Measurements from ENCODE around the gene SYNDIG1. TPM values are rescaled to one million over a fixed set of nuclear protein-coding genes. Genes with fewer than 3 reads are reported as not detected.

SYNDIG1 gene
- total and polyA plus RNA-seq, 5 donors from 2014 or later, result not detected

DNA sequence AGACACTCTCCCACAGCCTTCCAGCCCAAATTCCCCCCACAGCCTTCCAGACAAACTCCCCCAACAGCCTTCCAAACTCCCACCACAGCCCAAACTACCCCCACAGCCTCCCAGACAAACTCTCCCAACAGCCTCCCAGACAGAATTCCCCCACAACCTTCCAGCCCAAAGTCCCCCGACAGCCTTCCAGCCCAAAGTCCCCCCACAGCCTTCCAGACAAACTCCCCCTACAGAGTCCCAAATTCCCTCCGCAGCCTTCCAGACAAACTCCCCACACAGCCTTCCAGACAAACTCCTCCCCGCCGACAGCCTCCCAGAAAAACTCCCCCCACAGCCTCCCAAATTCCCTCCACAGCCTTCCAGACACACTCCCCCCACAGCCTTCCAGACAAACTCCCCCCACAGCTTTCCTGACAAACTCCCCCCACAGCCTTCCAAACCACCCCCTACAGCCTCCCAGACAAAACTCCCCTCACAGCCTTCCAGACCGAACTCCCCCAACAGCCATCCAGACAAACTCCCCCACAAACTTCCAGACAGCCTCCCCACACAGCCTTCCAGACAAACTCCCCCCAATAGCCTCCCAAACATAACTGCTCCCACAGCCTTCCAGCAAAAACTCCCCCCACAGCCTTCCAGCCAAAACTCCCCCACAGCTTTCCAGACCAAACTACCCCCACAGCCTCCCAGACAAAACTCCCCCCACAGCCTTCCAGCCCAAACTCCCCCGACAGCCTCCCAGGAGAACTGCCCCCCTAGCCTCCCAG, 38.0 kb upstream of the SYNDIG1 start:
- no peak for ATAC-seq (ENCODE audit: low read depth in 2 of 2)
- Histone ChIP-seq H3K9me3 (ENCODE audit: control insufficient read depth in 2 of 2, low read length in 2 of 2) (peaks cover 0 to 4% of the 10 kb centered on the region in 2 experiments), H3K4me1 (ENCODE audit: control insufficient read depth, insufficient read depth, low read length, poor library complexity, severe bottlenecking) (no peaks in the 10 kb centered on the region), H3K4me3 (ENCODE audit: low read depth, low read length) (no peak overlapping the region), H3K27me3 (ENCODE audit: control insufficient read depth, insufficient read depth, low read length) (no peaks in the 10 kb centered on the region), H3K27ac (ENCODE audit: insufficient read depth, low read length, poor library complexity, severe bottlenecking) (no peak overlapping the region), H3K36me3 (ENCODE audit: control insufficient read depth, insufficient read depth, low read length) (no peaks in the 10 kb centered on the region)
- Mint-ChIP-seq H3K4me1 (no peaks in the 10 kb centered on the region), H3K4me3 (no peak overlapping the region), H3K27me3 (peaks cover 5% of the 10 kb centered on the region), H3K27ac (no peak overlapping the region), H3K36me3 (no peaks in the 10 kb centered on the region), H3K9me3 (no peaks in the 10 kb centered on the region)
- DNase-seq, result no peak

DNA sequence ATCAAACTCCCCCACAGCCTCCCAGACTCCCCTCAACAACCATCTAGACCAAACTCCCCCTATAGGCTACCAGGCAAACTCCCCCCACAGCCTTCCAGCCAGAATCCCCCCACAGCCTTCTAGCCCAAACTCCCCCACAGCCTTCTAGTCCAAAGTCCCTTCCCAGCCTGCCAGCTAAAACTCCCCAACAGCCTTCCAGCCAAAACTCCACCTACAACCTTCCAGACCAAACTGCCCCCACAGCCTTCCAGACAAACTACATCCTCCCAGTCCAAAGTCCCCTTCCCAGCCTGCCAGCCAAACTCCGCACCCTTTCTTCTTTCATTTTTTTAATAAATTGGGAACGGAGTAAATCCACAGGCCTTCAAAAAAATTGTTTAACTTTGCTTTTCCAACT, 37.4 kb upstream of the SYNDIG1 start:
- Mint-ChIP-seq H3K36me3 (no peaks in the 10 kb centered on the region), H3K27me3 (peaks cover 5% of the 10 kb centered on the region)
- peak in 1 of 3 donors; percentile 5 for DNase-seq

DNA sequence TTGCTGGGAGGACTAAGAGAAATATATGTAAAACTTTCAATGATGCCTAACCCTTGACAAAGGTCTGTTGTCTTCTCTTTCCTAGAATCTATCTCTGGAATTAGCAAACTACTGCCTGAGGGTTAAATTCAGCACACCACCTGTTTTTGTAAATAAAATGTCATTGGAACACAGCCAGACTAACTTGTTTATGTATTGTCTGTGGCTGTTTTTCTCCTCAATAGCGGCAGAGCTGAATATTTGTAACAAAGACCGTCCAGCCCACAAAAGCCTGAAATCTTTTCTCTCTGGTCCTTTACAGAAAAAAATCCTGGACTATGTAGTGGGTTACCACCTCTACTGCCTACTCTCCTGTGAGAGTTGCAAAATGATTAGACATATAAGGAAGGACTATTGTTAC, 33.3 kb upstream of the SYNDIG1 start:
- Mint-ChIP-seq H3K4me3 (no peak overlapping the region), H3K27me3 (no peaks in the 10 kb centered on the region), H3K4me1 (no peaks in the 10 kb centered on the region), H3K27ac (no peak overlapping the region), H3K36me3 (no peaks in the 10 kb centered on the region), H3K9me3 (no peaks in the 10 kb centered on the region)
- H3K4me1 ChIP-seq (ENCODE audit: control insufficient read depth, insufficient read depth, low read length, poor library complexity, severe bottlenecking), result no peaks in the 10 kb centered on the region
- ATAC-seq (ENCODE audit: low read depth in 2 of 2) (no peak), DNase-seq (no peak)
- no peaks in the 10 kb centered on the region for H3K9me3 ChIP-seq (ENCODE audit: control insufficient read depth in 2 of 2, low read length in 2 of 2)
- no peaks in the 10 kb centered on the region for H3K27me3 ChIP-seq (ENCODE audit: control insufficient read depth, insufficient read depth, low read length)
- no peak overlapping the region for H3K4me3 ChIP-seq (ENCODE audit: low read depth, low read length)
- H3K27ac ChIP-seq (ENCODE audit: insufficient read depth, low read length, poor library complexity, severe bottlenecking), result no peak overlapping the region
- no peaks in the 10 kb centered on the region for H3K36me3 ChIP-seq (ENCODE audit: control insufficient read depth, insufficient read depth, low read length)

More for the DNA sequence above, 37.4 kb upstream of the SYNDIG1 start:
- Histone ChIP-seq H3K36me3 (ENCODE audit: control insufficient read depth, insufficient read depth, low read length) (no peaks in the 10 kb centered on the region), H3K4me1 (ENCODE audit: control insufficient read depth, insufficient read depth, low read length, poor library complexity, severe bottlenecking) (no peaks in the 10 kb centered on the region), H3K27me3 (ENCODE audit: control insufficient read depth, insufficient read depth, low read length) (no peaks in the 10 kb centered on the region), H3K9me3 (ENCODE audit: control insufficient read depth in 2 of 2, low read length in 2 of 2) (peaks cover 0 to 4% of the 10 kb centered on the region in 2 experiments), H3K27ac (ENCODE audit: insufficient read depth, low read length, poor library complexity, severe bottlenecking) (no peak overlapping the region), H3K4me3 (ENCODE audit: low read depth, low read length) (no peak overlapping the region)
- Mint-ChIP-seq H3K9me3 (no peaks in the 10 kb centered on the region), H3K4me3 (no peak overlapping the region), H3K4me1 (no peaks in the 10 kb centered on the region), H3K27ac (no peak overlapping the region)
- no peak for ATAC-seq (ENCODE audit: low read depth in 2 of 2)

- no peaks in the 10 kb centered on the region for H3K36me3 Mint-ChIP-seq
- ATAC-seq (ENCODE audit: low read depth in 2 of 2) (no peak), DNase-seq (no peak)
- H3K27ac Mint-ChIP-seq, result no peak overlapping the region
- Histone ChIP-seq H3K27me3 (ENCODE audit: control insufficient read depth, insufficient read depth, low read length) (no peaks in the 10 kb centered on the region), H3K36me3 (ENCODE audit: control insufficient read depth, insufficient read depth, low read length) (no peaks in the 10 kb centered on the region), H3K4me1 (ENCODE audit: control insufficient read depth, insufficient read depth, low read length, poor library complexity, severe bottlenecking) (no peaks in the 10 kb centered on the region), H3K9me3 (ENCODE audit: control insufficient read depth in 2 of 2, low read length in 2 of 2) (no peaks in the 10 kb centered on the region), H3K4me3 (ENCODE audit: low read depth, low read length) (no peak overlapping the region), H3K27ac (ENCODE audit: insufficient read depth, low read length, poor library complexity, severe bottlenecking) (no peak overlapping the region)
- no peak overlapping the region for H3K4me3 Mint-ChIP-seq
- no peaks in the 10 kb centered on the region for H3K4me1 Mint-ChIP-seq
- H3K27me3 Mint-ChIP-seq, result no peaks in the 10 kb centered on the region
- H3K9me3 Mint-ChIP-seq, result no peaks in the 10 kb centered on the region
Observed at GRCh38 chr20:24437196-24438082, 32.0 kb upstream of the SYNDIG1 start.

GRCh38 chr20:24438331-24438730, 31.1 kb upstream of the SYNDIG1 start:
- Histone ChIP-seq H3K27ac (ENCODE audit: insufficient read depth, low read length, poor library complexity, severe bottlenecking) (no peak overlapping the region), H3K27me3 (ENCODE audit: control insufficient read depth, insufficient read depth, low read length) (no peaks in the 10 kb centered on the region), H3K36me3 (ENCODE audit: control insufficient read depth, insufficient read depth, low read length) (no peaks in the 10 kb centered on the region), H3K4me1 (ENCODE audit: control insufficient read depth, insufficient read depth, low read length, poor library complexity, severe bottlenecking) (no peaks in the 10 kb centered on the region), H3K4me3 (ENCODE audit: low read depth, low read length) (no peak overlapping the region), H3K9me3 (ENCODE audit: control insufficient read depth in 2 of 2, low read length in 2 of 2) (no peaks in the 10 kb centered on the region)
- Mint-ChIP-seq H3K4me3 (no peak overlapping the region), H3K9me3 (no peaks in the 10 kb centered on the region), H3K4me1 (no peaks in the 10 kb centered on the region), H3K27ac (no peak overlapping the region), H3K36me3 (no peaks in the 10 kb centered on the region), H3K27me3 (no peaks in the 10 kb centered on the region)
- ATAC-seq (ENCODE audit: low read depth in 2 of 2) (no peak), DNase-seq (no peak)

DNA sequence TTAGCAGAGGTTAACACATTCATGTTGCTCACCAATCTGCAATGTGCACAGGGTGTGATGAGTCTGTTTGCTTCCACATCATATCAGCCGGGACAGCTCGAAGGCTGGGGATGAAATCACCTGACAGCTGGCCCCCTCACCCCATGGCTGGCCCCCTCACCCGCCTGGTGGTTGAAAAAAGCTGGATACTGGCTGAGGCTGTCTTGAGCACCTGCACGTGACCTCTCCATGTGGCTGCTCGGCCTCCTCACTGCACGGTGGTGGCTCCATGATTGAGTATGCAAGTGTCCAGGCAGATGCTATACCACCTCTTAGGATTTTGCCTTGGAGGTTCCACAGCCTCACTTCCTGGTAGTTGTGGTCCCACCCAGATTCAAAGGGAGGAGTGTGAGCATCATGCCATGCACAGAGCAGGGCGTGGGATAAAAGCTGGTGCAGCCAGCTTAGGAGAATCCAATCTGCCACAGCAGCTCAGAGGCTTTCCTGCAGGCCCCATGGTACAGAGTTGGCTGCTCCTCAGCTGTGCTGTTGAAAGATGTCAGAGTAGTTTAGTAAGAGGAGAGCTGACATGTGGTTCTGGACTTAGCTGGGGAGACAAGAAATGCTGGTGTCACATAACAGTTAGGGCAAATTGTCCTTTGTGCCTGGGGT, 29.6 kb upstream of the SYNDIG1 start:
- Histone ChIP-seq H3K36me3 (ENCODE audit: control insufficient read depth, insufficient read depth, low read length) (no peaks in the 10 kb centered on the region), H3K4me1 (ENCODE audit: control insufficient read depth, insufficient read depth, low read length, poor library complexity, severe bottlenecking) (no peaks in the 10 kb centered on the region), H3K4me3 (ENCODE audit: low read depth, low read length) (no peak overlapping the region), H3K27ac (ENCODE audit: insufficient read depth, low read length, poor library complexity, severe bottlenecking) (no peak overlapping the region), H3K9me3 (ENCODE audit: control insufficient read depth in 2 of 2, low read length in 2 of 2) (no peaks in the 10 kb centered on the region), H3K27me3 (ENCODE audit: control insufficient read depth, insufficient read depth, low read length) (no peaks in the 10 kb centered on the region)
- no peaks in the 10 kb centered on the region for H3K27me3 Mint-ChIP-seq
- H3K4me3 Mint-ChIP-seq, result no peak overlapping the region
- ATAC-seq (ENCODE audit: low read depth in 2 of 2) (no peak), DNase-seq (no peak)
- no peak overlapping the region for H3K27ac Mint-ChIP-seq
- no peaks in the 10 kb centered on the region for H3K36me3 Mint-ChIP-seq
- no peaks in the 10 kb centered on the region for H3K9me3 Mint-ChIP-seq
- no peaks in the 10 kb centered on the region for H3K4me1 Mint-ChIP-seq

DNA sequence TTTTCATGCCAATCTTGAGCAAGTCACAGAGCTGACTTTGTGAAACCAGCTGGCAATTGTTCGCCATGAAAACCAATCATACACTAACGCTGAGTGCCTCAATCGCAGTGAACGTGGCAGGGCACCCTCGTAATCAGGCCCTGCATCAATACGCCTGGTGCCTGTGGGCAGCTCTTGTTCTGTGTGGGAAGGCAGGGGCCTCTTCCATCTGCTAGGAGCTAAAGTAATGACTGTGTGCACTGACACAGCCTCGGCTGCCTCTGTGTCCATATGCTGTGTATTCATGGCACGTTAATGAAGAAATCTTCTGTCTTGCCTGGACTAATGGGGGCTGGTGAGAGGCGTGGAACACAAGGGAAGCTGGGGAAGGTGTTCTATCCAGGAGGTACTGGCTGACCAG, 27.8 kb upstream of the SYNDIG1 start:
- H3K4me3 Mint-ChIP-seq, result no peak overlapping the region
- no peaks in the 10 kb centered on the region for H3K27me3 Mint-ChIP-seq
- Histone ChIP-seq H3K27me3 (ENCODE audit: control insufficient read depth, insufficient read depth, low read length) (no peaks in the 10 kb centered on the region), H3K4me1 (ENCODE audit: control insufficient read depth, insufficient read depth, low read length, poor library complexity, severe bottlenecking) (no peaks in the 10 kb centered on the region), H3K4me3 (ENCODE audit: low read depth, low read length) (no peak overlapping the region), H3K36me3 (ENCODE audit: control insufficient read depth, insufficient read depth, low read length) (no peaks in the 10 kb centered on the region), H3K9me3 (ENCODE audit: control insufficient read depth in 2 of 2, low read length in 2 of 2) (no peaks in the 10 kb centered on the region), H3K27ac (ENCODE audit: insufficient read depth, low read length, poor library complexity, severe bottlenecking) (no peak overlapping the region)
- DNase-seq, result no peak
- no peaks in the 10 kb centered on the region for H3K36me3 Mint-ChIP-seq
- H3K9me3 Mint-ChIP-seq, result no peaks in the 10 kb centered on the region
- no peak for ATAC-seq (ENCODE audit: low read depth in 2 of 2)
- H3K4me1 Mint-ChIP-seq, result no peaks in the 10 kb centered on the region
- peak overlapping the region in 1 of 3 donors; percentile 12 for H3K27ac Mint-ChIP-seq

All from CD4-positive, CD25-positive, alpha-beta regulatory T cell (primary cell).